ENCODE data around the gene FKBP6. TPM values are rescaled to one million over a fixed set of nuclear protein-coding genes. Genes with fewer than 3 reads are reported as not detected.

The FKBP6 gene
- total and polyA plus RNA-seq, 9 of the 15 experiments (the other 6 are each of a cell fraction or from before 2014, with no cell fraction given): not detected

DNA sequence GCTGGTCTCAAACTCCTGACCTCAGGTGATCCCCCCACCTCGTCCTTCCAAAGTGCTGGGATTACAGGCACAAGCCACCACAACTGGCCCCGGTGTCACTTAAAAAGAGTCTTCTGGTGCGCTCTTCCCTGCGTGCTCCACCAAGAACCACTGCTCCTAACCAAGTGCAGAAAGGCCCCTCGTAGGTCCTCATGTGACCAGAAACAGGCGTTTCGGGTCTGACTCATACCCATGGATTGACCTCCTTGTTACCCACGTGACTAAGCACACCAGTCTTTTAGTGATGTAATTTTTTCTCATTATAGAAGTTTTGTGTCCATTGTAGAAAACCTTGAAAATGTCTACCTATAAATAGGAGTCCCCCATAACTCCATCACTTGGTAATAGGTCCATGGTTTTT lies 13.9 kb downstream of the FKBP6 start (continued):
- TF ChIP-seq ZNF586 (CRISPR knock-in tag; conservative IDR thresholded peaks at IDR 0.05) (no peak), NFRKB (IDR thresholded peaks at IDR 0.05; ENCODE audit: low read depth) (no peak), ZNF224 (CRISPR knock-in tag; IDR thresholded peaks at IDR 0.05) (no peak), DDX20 (tag; IDR thresholded peaks at IDR 0.05; ENCODE audit: low read depth) (no peak), ZNF696 (CRISPR knock-in tag; conservative IDR thresholded peaks at IDR 0.05) (no peak), FOXJ3 (CRISPR knock-in tag; IDR thresholded peaks at IDR 0.05) (no peak), ZNF197 (CRISPR knock-in tag; IDR thresholded peaks at IDR 0.05; ENCODE audit: low read depth) (no peak), ZNF316 (IDR thresholded peaks at IDR 0.05) (no peak)
- TF ChIP-seq, protein P1, sequence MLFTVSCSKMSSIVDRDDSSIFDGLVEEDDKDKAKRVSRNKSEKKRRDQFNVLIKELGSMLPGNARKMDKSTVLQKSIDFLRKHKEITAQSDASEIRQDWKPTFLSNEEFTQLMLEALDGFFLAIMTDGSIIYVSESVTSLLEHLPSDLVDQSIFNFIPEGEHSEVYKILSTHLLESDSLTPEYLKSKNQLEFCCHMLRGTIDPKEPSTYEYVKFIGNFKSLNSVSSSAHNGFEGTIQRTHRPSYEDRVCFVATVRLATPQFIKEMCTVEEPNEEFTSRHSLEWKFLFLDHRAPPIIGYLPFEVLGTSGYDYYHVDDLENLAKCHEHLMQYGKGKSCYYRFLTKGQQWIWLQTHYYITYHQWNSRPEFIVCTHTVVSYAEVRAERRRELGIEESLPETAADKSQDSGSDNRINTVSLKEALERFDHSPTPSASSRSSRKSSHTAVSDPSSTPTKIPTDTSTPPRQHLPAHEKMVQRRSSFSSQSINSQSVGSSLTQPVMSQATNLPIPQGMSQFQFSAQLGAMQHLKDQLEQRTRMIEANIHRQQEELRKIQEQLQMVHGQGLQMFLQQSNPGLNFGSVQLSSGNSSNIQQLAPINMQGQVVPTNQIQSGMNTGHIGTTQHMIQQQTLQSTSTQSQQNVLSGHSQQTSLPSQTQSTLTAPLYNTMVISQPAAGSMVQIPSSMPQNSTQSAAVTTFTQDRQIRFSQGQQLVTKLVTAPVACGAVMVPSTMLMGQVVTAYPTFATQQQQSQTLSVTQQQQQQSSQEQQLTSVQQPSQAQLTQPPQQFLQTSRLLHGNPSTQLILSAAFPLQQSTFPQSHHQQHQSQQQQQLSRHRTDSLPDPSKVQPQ (CRISPR knock-in tag; IDR thresholded peaks at IDR 0.05; ENCODE audit: borderline replicate concordance): no peak
- TF ChIP-seq, protein P2, sequence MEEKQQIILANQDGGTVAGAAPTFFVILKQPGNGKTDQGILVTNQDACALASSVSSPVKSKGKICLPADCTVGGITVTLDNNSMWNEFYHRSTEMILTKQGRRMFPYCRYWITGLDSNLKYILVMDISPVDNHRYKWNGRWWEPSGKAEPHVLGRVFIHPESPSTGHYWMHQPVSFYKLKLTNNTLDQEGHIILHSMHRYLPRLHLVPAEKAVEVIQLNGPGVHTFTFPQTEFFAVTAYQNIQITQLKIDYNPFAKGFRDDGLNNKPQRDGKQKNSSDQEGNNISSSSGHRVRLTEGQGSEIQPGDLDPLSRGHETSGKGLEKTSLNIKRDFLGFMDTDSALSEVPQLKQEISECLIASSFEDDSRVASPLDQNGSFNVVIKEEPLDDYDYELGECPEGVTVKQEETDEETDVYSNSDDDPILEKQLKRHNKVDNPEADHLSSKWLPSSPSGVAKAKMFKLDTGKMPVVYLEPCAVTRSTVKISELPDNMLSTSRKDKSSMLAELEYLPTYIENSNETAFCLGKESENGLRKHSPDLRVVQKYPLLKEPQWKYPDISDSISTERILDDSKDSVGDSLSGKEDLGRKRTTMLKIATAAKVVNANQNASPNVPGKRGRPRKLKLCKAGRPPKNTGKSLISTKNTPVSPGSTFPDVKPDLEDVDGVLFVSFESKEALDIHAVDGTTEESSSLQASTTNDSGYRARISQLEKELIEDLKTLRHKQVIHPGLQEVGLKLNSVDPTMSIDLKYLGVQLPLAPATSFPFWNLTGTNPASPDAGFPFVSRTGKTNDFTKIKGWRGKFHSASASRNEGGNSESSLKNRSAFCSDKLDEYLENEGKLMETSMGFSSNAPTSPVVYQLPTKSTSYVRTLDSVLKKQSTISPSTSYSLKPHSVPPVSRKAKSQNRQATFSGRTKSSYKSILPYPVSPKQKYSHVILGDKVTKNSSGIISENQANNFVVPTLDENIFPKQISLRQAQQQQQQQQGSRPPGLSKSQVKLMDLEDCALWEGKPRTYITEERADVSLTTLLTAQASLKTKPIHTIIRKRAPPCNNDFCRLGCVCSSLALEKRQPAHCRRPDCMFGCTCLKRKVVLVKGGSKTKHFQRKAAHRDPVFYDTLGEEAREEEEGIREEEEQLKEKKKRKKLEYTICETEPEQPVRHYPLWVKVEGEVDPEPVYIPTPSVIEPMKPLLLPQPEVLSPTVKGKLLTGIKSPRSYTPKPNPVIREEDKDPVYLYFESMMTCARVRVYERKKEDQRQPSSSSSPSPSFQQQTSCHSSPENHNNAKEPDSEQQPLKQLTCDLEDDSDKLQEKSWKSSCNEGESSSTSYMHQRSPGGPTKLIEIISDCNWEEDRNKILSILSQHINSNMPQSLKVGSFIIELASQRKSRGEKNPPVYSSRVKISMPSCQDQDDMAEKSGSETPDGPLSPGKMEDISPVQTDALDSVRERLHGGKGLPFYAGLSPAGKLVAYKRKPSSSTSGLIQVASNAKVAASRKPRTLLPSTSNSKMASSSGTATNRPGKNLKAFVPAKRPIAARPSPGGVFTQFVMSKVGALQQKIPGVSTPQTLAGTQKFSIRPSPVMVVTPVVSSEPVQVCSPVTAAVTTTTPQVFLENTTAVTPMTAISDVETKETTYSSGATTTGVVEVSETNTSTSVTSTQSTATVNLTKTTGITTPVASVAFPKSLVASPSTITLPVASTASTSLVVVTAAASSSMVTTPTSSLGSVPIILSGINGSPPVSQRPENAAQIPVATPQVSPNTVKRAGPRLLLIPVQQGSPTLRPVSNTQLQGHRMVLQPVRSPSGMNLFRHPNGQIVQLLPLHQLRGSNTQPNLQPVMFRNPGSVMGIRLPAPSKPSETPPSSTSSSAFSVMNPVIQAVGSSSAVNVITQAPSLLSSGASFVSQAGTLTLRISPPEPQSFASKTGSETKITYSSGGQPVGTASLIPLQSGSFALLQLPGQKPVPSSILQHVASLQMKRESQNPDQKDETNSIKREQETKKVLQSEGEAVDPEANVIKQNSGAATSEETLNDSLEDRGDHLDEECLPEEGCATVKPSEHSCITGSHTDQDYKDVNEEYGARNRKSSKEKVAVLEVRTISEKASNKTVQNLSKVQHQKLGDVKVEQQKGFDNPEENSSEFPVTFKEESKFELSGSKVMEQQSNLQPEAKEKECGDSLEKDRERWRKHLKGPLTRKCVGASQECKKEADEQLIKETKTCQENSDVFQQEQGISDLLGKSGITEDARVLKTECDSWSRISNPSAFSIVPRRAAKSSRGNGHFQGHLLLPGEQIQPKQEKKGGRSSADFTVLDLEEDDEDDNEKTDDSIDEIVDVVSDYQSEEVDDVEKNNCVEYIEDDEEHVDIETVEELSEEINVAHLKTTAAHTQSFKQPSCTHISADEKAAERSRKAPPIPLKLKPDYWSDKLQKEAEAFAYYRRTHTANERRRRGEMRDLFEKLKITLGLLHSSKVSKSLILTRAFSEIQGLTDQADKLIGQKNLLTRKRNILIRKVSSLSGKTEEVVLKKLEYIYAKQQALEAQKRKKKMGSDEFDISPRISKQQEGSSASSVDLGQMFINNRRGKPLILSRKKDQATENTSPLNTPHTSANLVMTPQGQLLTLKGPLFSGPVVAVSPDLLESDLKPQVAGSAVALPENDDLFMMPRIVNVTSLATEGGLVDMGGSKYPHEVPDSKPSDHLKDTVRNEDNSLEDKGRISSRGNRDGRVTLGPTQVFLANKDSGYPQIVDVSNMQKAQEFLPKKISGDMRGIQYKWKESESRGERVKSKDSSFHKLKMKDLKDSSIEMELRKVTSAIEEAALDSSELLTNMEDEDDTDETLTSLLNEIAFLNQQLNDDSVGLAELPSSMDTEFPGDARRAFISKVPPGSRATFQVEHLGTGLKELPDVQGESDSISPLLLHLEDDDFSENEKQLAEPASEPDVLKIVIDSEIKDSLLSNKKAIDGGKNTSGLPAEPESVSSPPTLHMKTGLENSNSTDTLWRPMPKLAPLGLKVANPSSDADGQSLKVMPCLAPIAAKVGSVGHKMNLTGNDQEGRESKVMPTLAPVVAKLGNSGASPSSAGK (IDR thresholded peaks at IDR 0.05): peak; percentile 75
- TF ChIP-seq, protein P3, sequence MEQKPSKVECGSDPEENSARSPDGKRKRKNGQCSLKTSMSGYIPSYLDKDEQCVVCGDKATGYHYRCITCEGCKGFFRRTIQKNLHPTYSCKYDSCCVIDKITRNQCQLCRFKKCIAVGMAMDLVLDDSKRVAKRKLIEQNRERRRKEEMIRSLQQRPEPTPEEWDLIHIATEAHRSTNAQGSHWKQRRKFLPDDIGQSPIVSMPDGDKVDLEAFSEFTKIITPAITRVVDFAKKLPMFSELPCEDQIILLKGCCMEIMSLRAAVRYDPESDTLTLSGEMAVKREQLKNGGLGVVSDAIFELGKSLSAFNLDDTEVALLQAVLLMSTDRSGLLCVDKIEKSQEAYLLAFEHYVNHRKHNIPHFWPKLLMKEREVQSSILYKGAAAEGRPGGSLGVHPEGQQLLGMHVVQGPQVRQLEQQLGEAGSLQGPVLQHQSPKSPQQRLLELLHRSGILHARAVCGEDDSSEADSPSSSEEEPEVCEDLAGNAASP (IDR thresholded peaks at IDR 0.05): no peak
